Caco-2 (cell line): ENCODE results near the gene FNDC3A. TPM values are rescaled to one million over a fixed set of nuclear protein-coding genes. Genes with fewer than 3 reads are reported as not detected.

ENCODE experiments used
- BruUV-seq: library from RNA; stranded (reverse); fragments of 400-500 nt; replicated peaks from 2 replicates; lab custom pipeline; 2021; lab: Mats Ljungman, UMichigan
- CTCF ChIA-PET: fragments of 300-600 bp; sonication (Branson Sonifier 250); formaldehyde crosslinking; loops from one replicate; lab custom pipeline; 2022; ENCODE audit warnings: antibody characterized with exemption; lab: Charles Lee
- POLR2A ChIA-PET: fragments of 300-600 bp; sonication (Branson Sonifier 250); formaldehyde crosslinking; loops from one replicate; lab custom pipeline; 2022; ENCODE audit warnings: antibody characterized with exemption; lab: Charles Lee
- DNase-seq, 2 experiments: peaks; one replicate each; pipeline versions ENCODE4 v3.0.0 to v3.0.0-alpha.2; 2020 to 2022
- H3K27me3 ChIP-seq: replicated peaks from 2 replicates; pipeline ENCODE4 v1.6.0; 2011; ENCODE audit warnings: low read length; ENCODE audit not compliant: control insufficient read depth, insufficient read depth
- H3K36me3 ChIP-seq: 2 replicates; pipeline ENCODE4 v1.5.1; 2011; ENCODE audit warnings: low read length; ENCODE audit not compliant: control insufficient read depth, insufficient read depth
- H3K4me1 ChIP-seq: fragments of 250-450 bp; sonication (Bioruptor Pico); 2 replicates; pipeline ENCODE4 v1.5.1; 2020; ENCODE audit warnings: mild to moderate bottlenecking
- H3K4me3 ChIP-seq: 2 replicates; pipeline ENCODE4 v1.5.1; 2011; ENCODE audit warnings: low read depth, mild to moderate bottlenecking, control low read depth, low read length
- H3K9me3 ChIP-seq: fragments of 250-450 bp; sonication (Bioruptor Pico); 2 replicates; pipeline ENCODE4 v1.5.1; 2020; ENCODE audit warnings: mild to moderate bottlenecking, moderate library complexity
- H3K27ac Mint-ChIP-seq: one replicate; pipeline ENCODE4 v1.8.0; 2022; ENCODE audit warnings: mixed read lengths; ENCODE audit not compliant: unreplicated experiment
- H3K27me3 Mint-ChIP-seq: one replicate; pipeline ENCODE4 v1.8.0; 2022; ENCODE audit warnings: mixed read lengths; ENCODE audit not compliant: insufficient read depth, unreplicated experiment
- H3K36me3 Mint-ChIP-seq: one replicate; pipeline ENCODE4 v1.8.0; 2022; ENCODE audit warnings: mild to moderate bottlenecking, mixed read lengths; ENCODE audit not compliant: insufficient read depth, unreplicated experiment
- H3K4me1 Mint-ChIP-seq: one replicate; pipeline ENCODE4 v1.8.0; 2022; ENCODE audit warnings: low read depth, mixed read lengths; ENCODE audit not compliant: unreplicated experiment
- H3K4me3 Mint-ChIP-seq: one replicate; pipeline ENCODE4 v1.8.0; 2022; ENCODE audit warnings: mild to moderate bottlenecking, moderate library complexity, mixed read lengths; ENCODE audit not compliant: unreplicated experiment
- H3K9me3 Mint-ChIP-seq: one replicate; pipeline ENCODE4 v1.8.0; 2022; ENCODE audit warnings: mixed read lengths; ENCODE audit not compliant: unreplicated experiment
- intact Hi-C: fragments of 100-400 bp; cut with micrococcal nuclease; formaldehyde crosslinking; loops from one replicate; pipeline ENCODE4 v1.10.0; 2022; ENCODE audit not compliant: unreplicated experiment
- total RNA-seq: library from RNA; stranded (reverse); gene quantifications from 2 replicates; pipeline ENCODE4 v1.2.3, GENCODE V29; 2022
- TF ChIP-seq, protein P1 (sequence below), 2 experiments: fragments of 200-600 bp in 1 of 2; IDR thresholded peaks; 1 replicate in 1 of 2; 2 replicates in 1 of 2; pipeline versions ENCODE4 v1.5.1 to v1.8.0; 2011 to 2022; ENCODE audit warnings: antibody characterized with exemption in 1 of 2, control low read depth in 1 of 2, inconsistent platforms in 1 of 2, low read depth in 1 of 2, low read length in 1 of 2, mild to moderate bottlenecking in 1 of 2, moderate library complexity in 1 of 2; ENCODE audit not compliant: insufficient read depth in 1 of 2, severe bottlenecking in 1 of 2, unreplicated experiment in 1 of 2

The FNDC3A gene
- total RNA-seq, 1 experiment from 2014 or later: 32.5 TPM

GRCh38 chr13:49097374-49097773 is 121.7 kb downstream of the FNDC3A start:
- no peaks in the 10 kb centered on the region for H3K9me3 Mint-ChIP-seq
- CTCF ChIA-PET: no interaction called here
- no peak overlapping the region for H3K27ac Mint-ChIP-seq
- POLR2A ChIA-PET: no interaction called here
- H3K4me3 Mint-ChIP-seq: no peak overlapping the region
- no peaks in the 10 kb centered on the region for H3K36me3 Mint-ChIP-seq
- BruUV-seq: no TSS peak
- H3K27me3 Mint-ChIP-seq: no peaks in the 10 kb centered on the region
- no peak for DNase-seq
- intact Hi-C loops: no loop called here
- Histone ChIP-seq H3K9me3 (no peaks in the 10 kb centered on the region), H3K4me3 (no peak overlapping the region), H3K4me1 (0 out of 2 replicates have a peak, but pooled peaks cover 10% of the 10 kb centered on the region), H3K36me3 (no peaks in the 10 kb centered on the region; the same call in 1 of the 2 replicates), H3K27me3 (no peaks in the 10 kb centered on the region)
- H3K4me1 Mint-ChIP-seq: no peaks in the 10 kb centered on the region
- TF ChIP-seq, protein P1, sequence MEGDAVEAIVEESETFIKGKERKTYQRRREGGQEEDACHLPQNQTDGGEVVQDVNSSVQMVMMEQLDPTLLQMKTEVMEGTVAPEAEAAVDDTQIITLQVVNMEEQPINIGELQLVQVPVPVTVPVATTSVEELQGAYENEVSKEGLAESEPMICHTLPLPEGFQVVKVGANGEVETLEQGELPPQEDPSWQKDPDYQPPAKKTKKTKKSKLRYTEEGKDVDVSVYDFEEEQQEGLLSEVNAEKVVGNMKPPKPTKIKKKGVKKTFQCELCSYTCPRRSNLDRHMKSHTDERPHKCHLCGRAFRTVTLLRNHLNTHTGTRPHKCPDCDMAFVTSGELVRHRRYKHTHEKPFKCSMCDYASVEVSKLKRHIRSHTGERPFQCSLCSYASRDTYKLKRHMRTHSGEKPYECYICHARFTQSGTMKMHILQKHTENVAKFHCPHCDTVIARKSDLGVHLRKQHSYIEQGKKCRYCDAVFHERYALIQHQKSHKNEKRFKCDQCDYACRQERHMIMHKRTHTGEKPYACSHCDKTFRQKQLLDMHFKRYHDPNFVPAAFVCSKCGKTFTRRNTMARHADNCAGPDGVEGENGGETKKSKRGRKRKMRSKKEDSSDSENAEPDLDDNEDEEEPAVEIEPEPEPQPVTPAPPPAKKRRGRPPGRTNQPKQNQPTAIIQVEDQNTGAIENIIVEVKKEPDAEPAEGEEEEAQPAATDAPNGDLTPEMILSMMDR (IDR thresholded peaks at IDR 0.05; ENCODE audit: insufficient read depth in 1 of 2, low read depth in 1 of 2, low read length in 1 of 2, severe bottlenecking in 1 of 2, unreplicated experiment in 1 of 2): no peak

GRCh38 chr13:49098198-49098597 is 122.5 kb downstream of the FNDC3A start:
- no TSS peak for BruUV-seq
- intact Hi-C loops: no loop called here
- no peak overlapping the region for H3K4me3 ChIP-seq

DNA sequence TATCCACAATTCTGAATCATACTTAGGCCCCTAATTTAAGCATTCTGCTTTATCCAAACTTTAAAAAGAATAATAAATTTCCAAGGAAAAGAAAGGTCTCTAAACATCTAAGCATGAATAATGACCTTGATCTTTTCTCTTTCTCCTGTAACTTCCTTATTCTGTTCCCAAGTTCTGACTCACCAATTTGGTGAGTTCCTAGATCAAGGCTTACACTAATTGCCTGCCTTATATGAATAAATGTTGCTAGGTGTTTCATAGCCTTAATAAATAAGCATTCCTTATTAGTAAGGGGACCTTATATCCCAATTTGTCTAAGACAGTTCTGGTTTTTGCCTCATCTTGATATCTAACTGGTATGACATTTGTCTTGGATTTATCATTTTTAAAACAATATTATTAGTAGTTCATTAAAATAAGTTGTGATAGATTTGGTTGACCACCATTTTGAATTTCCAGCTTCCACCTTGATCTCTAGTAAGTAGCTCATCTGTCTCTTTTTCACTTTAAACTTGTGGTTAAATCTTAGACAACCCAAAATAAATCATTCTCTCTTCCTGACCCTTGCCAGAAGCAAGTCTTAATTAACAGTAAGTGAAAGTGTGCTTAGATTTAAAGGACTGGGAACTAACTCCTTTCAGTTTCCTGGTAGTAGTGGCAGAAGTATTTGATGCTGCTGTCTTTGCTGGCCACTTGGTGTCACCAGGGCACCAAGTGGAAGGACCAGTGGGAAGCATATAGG is 123.2 kb downstream of the FNDC3A start:
- Mint-ChIP-seq H3K27me3 (no peaks in the 10 kb centered on the region), H3K4me3 (no peak overlapping the region), H3K9me3 (no peaks in the 10 kb centered on the region), H3K36me3 (no peaks in the 10 kb centered on the region), H3K4me1 (no peaks in the 10 kb centered on the region), H3K27ac (no peak overlapping the region)
- Histone ChIP-seq H3K4me1 (0 out of 2 replicates have a peak, but pooled peaks cover 3% of the 10 kb centered on the region), H3K27me3 (no peaks in the 10 kb centered on the region), H3K9me3 (no peaks in the 10 kb centered on the region), H3K36me3 (no peaks in the 10 kb centered on the region), H3K4me3 (no peak overlapping the region)
- DNase-seq: peak in 1 of 2 experiments; percentile 15
- ChIA-PET POLR2A (no interaction called here), CTCF (interaction anchor here (1.4 kb wide), 1 partner anchor 182 kb away, joined by 9 read pairs; no protein-coding TSS in a partner anchor)
- intact Hi-C loops: no loop called here
- TF ChIP-seq, protein P1 (IDR thresholded peaks at IDR 0.05; ENCODE audit: insufficient read depth in 1 of 2, low read depth in 1 of 2, low read length in 1 of 2, severe bottlenecking in 1 of 2, unreplicated experiment in 1 of 2): peak; percentile 50 to 67
- no TSS peak for BruUV-seq

More at GRCh38 chr13:49098198-49098597, 122.5 kb downstream of the FNDC3A start:
- H3K27me3 Mint-ChIP-seq: no peaks in the 10 kb centered on the region
- DNase-seq: no peak
- ChIA-PET POLR2A (no interaction called here), CTCF (no interaction called here)
- no peak overlapping the region for H3K27ac Mint-ChIP-seq
- Histone ChIP-seq H3K9me3 (no peaks in the 10 kb centered on the region), H3K4me1 (0 out of 2 replicates have a peak, but pooled peaks cover 8% of the 10 kb centered on the region), H3K27me3 (no peaks in the 10 kb centered on the region), H3K36me3 (no peaks in the 10 kb centered on the region; the same call in 1 of the 2 replicates)
- TF ChIP-seq, protein P1 (IDR thresholded peaks at IDR 0.05; ENCODE audit: insufficient read depth in 1 of 2, low read depth in 1 of 2, low read length in 1 of 2, severe bottlenecking in 1 of 2, unreplicated experiment in 1 of 2): no peak
- H3K4me3 Mint-ChIP-seq: no peak overlapping the region
- no peaks in the 10 kb centered on the region for H3K9me3 Mint-ChIP-seq
- H3K36me3 Mint-ChIP-seq: no peaks in the 10 kb centered on the region
- no peaks in the 10 kb centered on the region for H3K4me1 Mint-ChIP-seq
